K562 (cell line): ENCODE measurements around the gene USP22. TPM values are rescaled to one million over a fixed set of nuclear protein-coding genes. Genes with fewer than 3 reads are reported as not detected.

Source experiments
- ARID3B ChIP-seq: fragments of 250-450 bp; sonication (Bioruptor Pico); IDR thresholded peaks from 2 replicates; pipeline ENCODE4 v1.4.0; 2020; ENCODE audit warnings: borderline replicate concordance
- ATF3 ChIP-seq, 2 experiments: fragments of 450-650 bp in 1 of 2; sonication (generic) in 1 of 2; formaldehyde crosslinking in 1 of 2; IDR thresholded peaks in 1 of 2; conservative IDR thresholded peaks in 1 of 2; 2 replicates each; pipeline versions ENCODE4 v1.6.1 to v1.8.1; 2016 to 2023; ENCODE audit warnings: mild to moderate bottlenecking in 2 of 2, moderate library complexity in 2 of 2, inconsistent platforms in 1 of 2, missing genetic modification reagents in 1 of 2
- BMI1 ChIP-seq: fragments of 150-350 bp; IDR thresholded peaks from 2 replicates; pipeline ENCODE4 v1.6.1; 2014; ENCODE audit warnings: low read length
- CBX5 ChIP-seq: IDR thresholded peaks from 2 replicates; pipeline ENCODE4 v1.6.1; 2014; ENCODE audit warnings: low read depth, borderline replicate concordance
- MECOM ChIP-seq: fragments of 250-450 bp; sonication (Bioruptor Pico); IDR thresholded peaks from 2 replicates; pipeline ENCODE4 v1.8.0; 2022; ENCODE audit warnings: inconsistent platforms
- RUNX1 ChIP-seq: sonication (generic); IDR thresholded peaks from 2 replicates; pipeline ENCODE4 v1.6.1; 2016; ENCODE audit warnings: antibody characterized with exemption, low read depth
- SP2 ChIP-seq: IDR thresholded peaks from 2 replicates; pipeline ENCODE4 v1.6.1; 2011; ENCODE audit warnings: mild to moderate bottlenecking, low read depth, low read length, moderate library complexity; ENCODE audit not compliant: poor library complexity, severe bottlenecking; ENCODE audit errors: extremely low read depth
- STAT6 ChIP-seq: sonication (generic); formaldehyde crosslinking; IDR thresholded peaks from 2 replicates; pipeline ENCODE4 v1.8.1; 2023; ENCODE audit warnings: mild to moderate bottlenecking, missing genetic modification reagents
- VEZF1 ChIP-seq: fragments of 200-800 bp; sonication (Bioruptor generic); IDR thresholded peaks from 2 replicates; pipeline ENCODE4 v1.6.1; 2017; ENCODE audit warnings: missing genetic modification characterization, missing compliant biosample characterization
- ZBTB11 ChIP-seq, 3 experiments: fragments of 200-800 bp in 1 of 3; fragments of 250-450 bp in 1 of 3; fragments of 450-650 bp in 1 of 3; sonication (Bioruptor Pico) in 1 of 3; sonication (Bioruptor generic) in 1 of 3; formaldehyde crosslinking in 1 of 3; IDR thresholded peaks; 2 replicates each; pipeline versions ENCODE4 v1.6.1 to v1.8.0; 2016 to 2022; ENCODE audit warnings: mild to moderate bottlenecking in 2 of 3, missing genetic modification characterization in 2 of 3, missing compliant biosample characterization in 1 of 3, moderate library complexity in 1 of 3
- ZBTB2 ChIP-seq: fragments of 450-650 bp; IDR thresholded peaks from 2 replicates; pipeline ENCODE4 v1.6.1; 2016; ENCODE audit warnings: antibody characterized with exemption
- ZFP30 ChIP-seq: fragments of 250-450 bp; sonication (Bioruptor Pico); IDR thresholded peaks from 2 replicates; pipeline ENCODE4 v1.8.0; 2022; ENCODE audit warnings: moderate library complexity, mild to moderate bottlenecking, inconsistent platforms, borderline replicate concordance
- ZNF75A ChIP-seq: fragments of 450-650 bp; formaldehyde crosslinking; IDR thresholded peaks from 2 replicates; pipeline ENCODE4 v1.4.0; 2020; ENCODE audit warnings: mild to moderate bottlenecking
- polyA plus RNA-seq, 8 experiments: library from polyadenylated mRNA; depleted of rRNA in 4 of 8; stranded (reverse) in 5 of 8; unstranded in 3 of 8; fragments of >200 nt; fragmentation: Nextera tagmentation in 2 of 8; fragmentation: Illumina TruSeq in 1 of 8; extraction: Ambion mirVana in 2 of 8; extraction: Trizol in 1 of 8; gene quantifications; 2 replicates each; pipeline versions ENCODE4 v1.2.1 to v1.2.3, GENCODE V29; 2011 to 2014; ENCODE audit warnings: inconsistent platforms in 1 of 8, missing spikeins in 1 of 8
- total RNA-seq, 7 experiments: library from RNA; depleted of rRNA in 6 of 7; stranded (reverse); fragments of >200 nt in 6 of 7; fragmentation: Illumina TruSeq in 2 of 7; extraction: Trizol in 2 of 7; gene quantifications; 2 replicates each; pipeline versions ENCODE4 v1.2.1 to v1.2.3, GENCODE V29; 2011 to 2021; ENCODE audit warnings: low replicate concordance in 1 of 7

The USP22 gene
- total and polyA plus RNA-seq, 9 of the 15 experiments (the other 6 are each of a cell fraction or from before 2014, with no cell fraction given), result 6.5 to 113 (median 58.9) TPM

- TF ChIP-seq MECOM (CRISPR knock-in tag) (no peak), ZBTB2 (no peak), ZNF75A (CRISPR knock-in tag) (no peak), ZBTB11 (CRISPR knock-in tag; IDR thresholded peaks at IDR 0.05) (no peak), ZFP30 (CRISPR knock-in tag) (no peak), STAT6 (CRISPR knock-in tag) (no peak), VEZF1 (no peak), ARID3B (CRISPR knock-in tag) (no peak), ATF3 (IDR thresholded peaks at IDR 0.05) (peak; percentile 66; the same call in 1 of the 2 replicates), ATF3 (CRISPR knock-in tag; conservative IDR thresholded peaks at IDR 0.05) (no peak), CBX5 (no peak), BMI1 (no peak), RUNX1 (no peak), SP2 (no peak)
Measured at GRCh38 chr17:21034340-21035235, 8.2 kb downstream of the USP22 start (continued).
